ENCODE results near the gene FILIP1.

Gene FILIP1

DNA sequence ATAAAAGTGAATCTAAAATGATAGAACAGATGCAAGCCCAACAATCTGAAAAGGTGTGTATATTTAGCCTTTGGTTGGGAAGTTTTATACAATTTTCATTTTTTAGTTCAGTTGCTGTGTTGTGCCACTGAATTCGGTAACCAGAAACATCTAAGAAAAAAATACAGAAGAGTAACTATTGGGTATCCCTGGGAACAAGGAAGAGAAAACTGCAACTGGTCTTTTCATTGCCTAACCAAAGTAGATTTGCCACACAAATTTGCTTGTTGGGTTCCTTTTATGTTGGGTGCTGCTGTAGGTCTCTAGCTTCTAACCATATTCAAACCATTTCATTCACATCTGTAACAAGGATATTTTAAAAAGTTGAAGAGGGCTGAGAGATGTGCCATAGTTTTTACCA lies 206.2 kb downstream of the FILIP1 start:
- no peak for DNase-seq

GRCh38 chr6:75286955-75287354 lies 206.6 kb downstream of the FILIP1 start:
- DNase-seq: no peak

- DNase-seq: no peak
Observed at GRCh38 chr6:75285283-75285639, 208.3 kb downstream of the FILIP1 start.

DNA sequence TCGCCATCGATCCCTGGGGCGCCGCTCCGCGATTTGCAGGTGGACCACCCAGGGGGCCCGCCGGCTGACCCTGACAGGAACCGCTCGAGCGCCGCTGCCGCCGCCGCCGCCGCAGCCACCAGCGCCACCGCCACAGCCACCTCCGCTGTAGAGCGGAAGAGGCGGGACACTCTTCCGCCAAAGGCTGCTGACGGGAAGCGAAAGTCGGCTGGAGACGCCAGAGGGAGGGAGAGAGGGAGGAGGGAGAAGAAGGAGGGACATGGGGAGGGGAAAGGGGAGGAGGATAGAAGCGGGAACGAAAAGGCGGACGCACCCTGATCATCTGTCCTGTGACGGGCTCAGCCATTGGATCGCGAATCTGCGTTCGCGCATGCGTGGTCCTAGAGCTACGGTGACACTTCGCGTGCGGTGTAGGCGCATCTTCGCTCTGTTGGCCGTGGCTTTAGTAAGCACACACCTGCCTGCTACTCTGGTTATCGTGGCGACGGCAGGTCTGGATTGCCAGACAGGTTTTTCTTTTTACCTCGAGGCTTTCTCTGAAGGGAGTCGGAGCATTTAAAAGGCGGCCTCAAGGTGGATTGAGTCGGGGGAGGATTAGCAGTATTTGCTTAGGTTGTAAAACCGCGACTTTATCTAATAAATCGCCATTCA lies 208.8 kb downstream of the FILIP1 start, which contains the start of gene TMEM30A:
TSS of gene TMEM30A (minus strand) at position 161 of the 651 bp plus-strand sequence. CDS start at position 7, 154 bp downstream.
- DNase-seq: peak; percentile 92

DNA sequence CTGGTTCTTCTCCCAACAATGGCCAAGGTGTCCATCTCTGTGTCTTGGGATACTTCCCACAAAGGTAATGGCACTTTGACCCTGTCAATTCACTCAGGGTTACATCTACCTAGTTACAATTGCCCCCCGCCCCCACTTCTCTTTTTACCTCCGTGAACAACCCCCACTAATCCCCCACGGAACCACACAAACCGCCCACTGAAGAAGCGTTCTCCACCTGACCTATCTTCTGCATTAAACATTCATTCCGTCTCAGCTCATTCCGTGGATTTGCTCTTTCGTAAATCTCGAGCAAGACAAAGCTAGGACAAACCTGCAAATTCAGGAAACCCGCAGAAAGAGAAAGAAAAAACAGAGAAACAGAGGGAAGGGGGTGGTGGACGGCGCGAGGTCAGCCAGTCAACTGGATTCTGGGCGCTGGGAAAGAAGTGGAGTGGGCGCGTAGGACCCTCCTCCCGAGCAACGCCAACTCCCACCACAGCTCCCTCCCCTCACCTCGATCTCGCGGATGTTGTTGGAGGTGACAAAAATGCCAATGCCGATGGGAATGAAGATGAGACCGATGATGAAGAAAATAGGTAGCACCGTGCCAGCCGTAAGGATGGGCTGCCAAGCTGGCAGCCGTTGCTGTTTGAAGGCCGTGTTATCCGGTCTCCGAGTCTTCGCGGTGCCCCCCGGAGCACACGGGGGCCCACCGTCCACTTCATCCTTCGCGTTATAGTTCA lies 209.5 kb downstream of the FILIP1 start:
- DNase-seq: peak; percentile 7

GRCh38 chr6:75282706-75283105 lies 210.9 kb downstream of the FILIP1 start:
- no peak for DNase-seq

- no peak for DNase-seq
Observed at GRCh38 chr6:75281653-75282052, 211.9 kb downstream of the FILIP1 start.

- DNase-seq: no peak
Observed at GRCh38 chr6:75280131-75280855, 213.3 kb downstream of the FILIP1 start.

DNA sequence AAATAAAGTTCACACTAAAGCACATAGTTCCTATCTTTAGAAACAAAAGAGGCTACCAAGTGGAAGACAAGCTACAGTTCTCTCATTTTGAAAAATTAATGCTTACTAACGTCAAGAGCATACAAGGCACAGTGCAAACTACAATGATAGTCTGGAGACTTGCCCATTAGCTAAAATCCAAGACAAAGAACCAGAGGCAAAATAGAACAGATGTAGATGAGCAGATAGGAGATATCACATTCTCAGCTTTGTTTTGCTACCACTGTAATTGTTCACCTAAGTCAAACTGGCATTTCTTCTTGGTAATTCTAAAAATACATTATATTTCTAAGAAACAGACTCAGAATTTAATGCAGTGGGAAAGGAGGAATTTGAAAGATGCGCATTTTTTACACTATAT lies 214.2 kb downstream of the FILIP1 start:
- no peak for DNase-seq

DNA sequence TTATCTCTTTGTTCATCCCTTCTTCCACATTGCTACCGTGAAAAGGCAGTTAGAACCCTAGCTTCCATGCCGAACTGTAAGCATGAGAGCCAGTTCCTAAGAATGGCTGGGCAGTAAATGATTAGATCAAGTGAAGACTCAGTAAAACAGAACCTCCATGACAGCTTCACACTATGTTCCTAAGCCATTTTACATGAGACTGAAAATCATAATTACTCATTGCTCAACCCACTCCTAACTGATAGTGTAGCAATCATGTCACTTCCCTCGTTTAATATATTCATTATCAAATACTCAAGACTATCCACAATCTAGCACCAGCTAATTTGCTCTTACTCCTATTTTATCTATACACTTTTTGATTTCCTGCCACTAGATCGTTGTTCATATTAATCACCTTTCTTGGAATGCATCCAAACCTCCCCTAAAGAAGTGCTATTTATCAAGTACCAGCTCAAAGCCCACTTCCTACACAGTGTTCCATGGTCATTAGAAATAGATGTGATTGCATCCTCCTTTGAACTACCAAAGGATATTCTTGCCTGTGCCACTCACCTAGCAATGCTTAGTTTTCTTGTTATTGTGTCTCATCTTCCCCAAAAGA lies 215.0 kb downstream of the FILIP1 start:
- DNase-seq: no peak

DNA sequence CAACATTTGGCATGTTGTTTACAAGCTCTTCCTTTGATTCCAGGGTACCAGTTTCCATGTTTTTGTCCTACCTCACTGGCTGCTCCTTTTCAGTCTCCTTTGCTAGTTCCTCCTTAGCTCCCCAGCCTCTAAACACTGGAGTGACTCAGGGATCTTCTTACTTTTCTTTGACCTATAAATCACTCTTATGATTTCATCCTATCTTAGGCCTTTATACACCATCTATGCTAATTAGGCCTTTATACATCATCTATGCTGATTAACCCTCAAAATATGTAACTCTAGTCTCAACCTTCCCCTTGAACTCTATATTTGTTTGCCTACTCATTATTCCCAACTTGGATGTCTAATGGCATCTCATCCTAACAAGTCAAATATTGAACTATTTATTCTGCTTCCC lies 218.5 kb downstream of the FILIP1 start:
- DNase-seq: no peak

DNA sequence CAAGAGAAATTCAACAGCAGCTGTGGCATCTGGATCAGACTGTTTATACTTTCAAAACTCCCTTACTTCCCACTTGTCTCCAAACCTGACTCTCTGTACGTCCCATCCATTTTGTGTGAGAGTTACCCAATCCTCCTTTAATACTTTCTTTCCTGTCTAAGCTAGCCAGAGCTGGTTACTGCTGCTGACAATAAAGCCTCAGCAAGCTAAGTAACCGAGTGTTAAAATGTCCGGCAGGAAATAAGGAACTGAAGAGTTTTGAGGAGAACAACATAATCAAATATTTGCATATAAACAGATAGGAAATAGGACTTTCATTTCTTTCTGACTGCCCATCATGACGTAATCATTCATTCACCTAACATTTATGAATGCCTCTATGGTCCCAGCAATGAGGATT lies 220.6 kb downstream of the FILIP1 start:
- no peak for DNase-seq

GRCh38 chr6:75272145-75272840 lies 221.3 kb downstream of the FILIP1 start:
- no peak for DNase-seq

DNA sequence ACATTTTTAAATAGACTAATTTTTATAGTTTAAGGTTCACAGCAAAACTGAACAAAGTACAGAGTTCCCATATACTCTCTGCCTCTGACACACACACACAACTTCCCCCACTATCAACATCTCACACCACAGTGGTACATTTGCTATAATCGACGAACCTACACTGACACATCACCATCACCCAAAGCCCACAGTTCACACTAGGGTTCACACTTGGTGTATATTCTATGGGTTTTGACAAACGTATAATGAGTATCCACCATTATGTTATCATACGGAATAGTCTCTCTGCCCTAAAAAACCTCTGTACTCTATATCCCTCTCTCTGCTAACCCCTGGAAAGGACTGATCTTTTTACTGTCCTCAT lies 224.6 kb downstream of the FILIP1 start:
- DNase-seq: no peak

GRCh38 chr6:75268121-75268987 lies 225.2 kb downstream of the FILIP1 start:
- no peak for DNase-seq

DNA sequence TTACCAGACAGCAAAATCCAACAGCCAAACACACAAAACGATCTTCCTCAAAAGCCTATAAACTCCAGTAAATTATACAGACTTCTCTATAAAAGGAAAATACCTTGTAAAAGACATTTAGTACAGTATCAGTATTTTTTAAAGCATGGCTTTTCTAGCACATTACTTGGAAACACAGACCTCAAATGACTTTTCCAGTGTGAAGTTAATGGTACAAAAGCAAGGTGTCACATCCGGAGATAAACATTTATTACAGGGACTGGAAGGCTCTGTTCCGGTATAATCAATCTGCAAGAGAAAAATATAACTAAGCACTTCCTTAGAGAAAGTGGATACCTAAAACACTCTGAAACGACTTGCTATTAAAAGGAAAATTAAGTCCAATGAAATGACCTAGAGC lies 226.1 kb downstream of the FILIP1 start:
- DNase-seq: no peak

GRCh38 chr6:75266716-75267291 lies 226.8 kb downstream of the FILIP1 start:
- no peak for DNase-seq

DNA sequence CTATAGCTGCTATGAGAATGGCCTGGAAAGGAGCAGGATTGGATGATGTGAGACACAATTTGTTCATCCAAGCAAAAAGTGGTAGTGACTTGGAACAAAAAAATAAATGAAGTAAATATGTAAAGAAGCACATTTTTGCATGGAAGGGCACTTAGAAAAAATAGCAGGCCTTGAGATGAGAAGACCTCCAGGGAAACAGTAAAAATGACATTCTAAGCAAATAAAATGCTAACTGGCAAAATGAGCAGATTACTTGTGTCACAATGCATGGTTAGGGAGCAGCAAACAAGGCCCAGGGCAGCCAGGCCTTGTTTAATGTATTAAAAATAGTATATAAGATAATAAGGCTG lies 230.2 kb downstream of the FILIP1 start:
- no peak for DNase-seq

DNA sequence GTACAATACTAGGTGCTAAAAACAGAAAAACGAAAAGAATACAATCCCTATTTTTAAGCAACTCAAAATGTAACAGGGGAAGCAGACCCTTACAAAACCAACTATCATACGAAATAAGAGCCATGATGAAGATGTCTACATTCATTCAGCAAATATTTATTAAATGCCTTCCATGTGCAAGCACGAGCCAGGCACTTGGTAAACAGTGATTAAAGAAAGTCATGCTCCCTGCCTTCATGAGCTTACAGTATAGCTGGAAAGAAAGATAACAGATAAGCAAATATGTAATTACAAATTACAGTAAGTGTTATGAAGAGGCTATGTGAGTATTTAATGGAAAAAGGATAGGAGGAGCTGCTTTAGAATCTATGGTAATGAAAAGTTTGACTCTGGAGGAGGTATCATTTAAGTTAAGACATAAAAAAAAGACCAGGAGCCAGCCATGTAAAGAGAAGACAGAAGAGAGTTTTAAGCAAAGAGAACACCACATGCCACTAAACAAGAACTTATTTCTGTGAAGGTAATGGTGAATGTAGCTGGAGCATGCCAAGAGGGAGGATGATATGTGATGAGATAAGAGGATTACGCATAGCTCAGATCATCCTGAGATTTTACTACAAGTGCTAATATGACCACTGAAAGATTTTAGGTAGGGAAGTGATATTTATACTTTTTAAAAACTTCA lies 230.7 kb downstream of the FILIP1 start:
- no peak for DNase-seq

DNA sequence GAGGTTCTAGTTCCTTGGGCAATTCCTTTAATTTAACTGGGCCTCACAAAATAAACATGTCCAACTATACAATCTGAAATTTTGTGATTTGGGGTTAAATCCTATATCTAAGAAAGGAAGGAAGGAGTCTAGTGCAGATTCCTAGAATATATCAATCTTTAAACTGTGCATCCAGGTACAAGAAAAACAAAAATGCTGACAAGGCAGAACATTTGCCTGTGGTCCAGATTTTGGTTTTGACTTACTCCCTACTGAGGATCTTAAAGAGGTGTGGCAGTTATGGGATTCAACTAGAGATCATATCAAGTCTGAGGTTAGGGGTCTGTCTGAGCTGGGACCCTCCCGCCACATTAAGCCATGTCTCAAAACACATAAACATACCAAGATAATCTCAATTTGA lies 232.3 kb downstream of the FILIP1 start:
- DNase-seq: no peak

Data from stimulated activated CD4-positive, alpha-beta T cell treated with anti-CD3 and anti-CD28 coated beads, Interleukin-12 subunit alpha, Interleukin-12 subunit beta, amount 100 ng/mL, for 4 hours (primary cell).